ENCODE measurements around the gene AKAP9.
"Not testable (repeated sequence)": the region's sequence is repeated elsewhere in the genome, so short reads cannot be mapped to it uniquely, and the experiment has no call there.

Gene AKAP9

DNA sequence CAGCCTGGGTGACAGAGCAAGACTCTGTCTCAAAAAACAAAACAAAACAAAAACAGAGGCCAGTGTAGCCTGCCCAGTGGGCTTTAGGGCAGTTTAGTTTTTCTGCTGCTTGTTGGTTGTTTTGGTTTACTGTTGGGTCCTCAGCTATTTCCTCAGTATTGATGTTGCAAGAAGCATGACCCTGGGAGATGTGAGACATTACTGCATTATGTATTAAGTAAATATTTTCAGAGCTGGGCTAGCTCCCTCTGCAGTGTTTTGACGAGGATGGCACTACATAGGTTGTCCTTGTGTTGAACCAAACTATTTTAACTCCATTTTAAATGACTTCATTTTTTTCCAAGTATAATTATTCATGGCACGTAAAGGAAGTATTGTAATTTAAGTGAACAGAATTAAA, 4.8 kb downstream of the AKAP9 start:
- DNase-seq (ENCODE audit: extremely low read depth in 1 of 2, low read depth in 1 of 2) = no peak

DNA sequence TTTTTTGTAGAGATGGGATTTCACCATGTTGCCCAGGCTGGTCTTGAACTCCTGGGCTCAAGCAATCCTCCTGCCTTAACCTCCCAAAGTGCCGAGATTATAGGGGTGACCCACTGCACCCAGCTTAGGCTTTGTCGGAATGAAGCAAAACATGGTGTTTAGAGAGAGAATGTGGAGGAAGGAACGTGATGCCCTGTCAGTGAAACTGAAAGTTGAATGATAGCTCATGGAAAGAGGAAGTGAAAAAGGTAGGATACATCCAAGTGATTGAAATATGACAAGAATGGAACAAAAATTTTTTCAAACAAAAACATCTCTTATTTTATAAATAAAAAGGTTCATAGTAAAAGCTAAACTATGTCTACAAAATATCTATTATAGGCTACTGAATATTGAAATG, 5.9 kb downstream of the AKAP9 start:
- DNase-seq (ENCODE audit: extremely low read depth in 1 of 2, low read depth in 1 of 2) = no peak

- no peak for DNase-seq (ENCODE audit: extremely low read depth in 1 of 2, low read depth in 1 of 2)
These were observed 7.3 kb downstream of the AKAP9 start for GRCh38 chr7:91947948-91948347.

GRCh38 chr7:91949221-91950009, 8.8 kb downstream of the AKAP9 start:
- DNase-seq (ENCODE audit: extremely low read depth in 1 of 2, low read depth in 1 of 2) = no peak

- no peak for DNase-seq (ENCODE audit: extremely low read depth in 1 of 2, low read depth in 1 of 2)
These were observed 13.0 kb downstream of the AKAP9 start for GRCh38 chr7:91953618-91954017.

DNA sequence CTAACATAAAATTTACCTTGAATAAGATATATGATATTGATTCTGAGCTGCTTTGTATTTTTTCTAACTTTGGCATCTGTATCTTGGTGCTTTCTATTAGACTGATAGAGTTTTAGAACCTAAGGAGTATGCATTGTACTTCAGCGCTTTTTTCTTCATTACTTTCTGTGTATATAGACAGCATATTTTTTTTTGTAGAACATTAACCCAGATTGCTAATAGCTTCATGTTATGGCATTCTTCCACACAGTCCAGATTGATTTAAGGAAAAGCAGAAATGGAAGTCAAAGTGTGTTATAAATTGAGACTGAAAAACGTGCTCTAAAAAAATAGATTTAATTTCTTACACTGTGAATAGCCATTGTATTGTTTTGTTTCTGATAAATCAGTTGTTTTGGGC, 15.8 kb downstream of the AKAP9 start:
- DNase-seq (ENCODE audit: extremely low read depth in 1 of 2, low read depth in 1 of 2) = not testable (repeated sequence)

- DNase-seq (ENCODE audit: extremely low read depth in 1 of 2, low read depth in 1 of 2) = no peak
These were observed 16.6 kb downstream of the AKAP9 start for GRCh38 chr7:91957232-91957631.

- no peak for DNase-seq (ENCODE audit: extremely low read depth in 1 of 2, low read depth in 1 of 2)
These were observed 17.2 kb downstream of the AKAP9 start for GRCh38 chr7:91957823-91958222.

DNA sequence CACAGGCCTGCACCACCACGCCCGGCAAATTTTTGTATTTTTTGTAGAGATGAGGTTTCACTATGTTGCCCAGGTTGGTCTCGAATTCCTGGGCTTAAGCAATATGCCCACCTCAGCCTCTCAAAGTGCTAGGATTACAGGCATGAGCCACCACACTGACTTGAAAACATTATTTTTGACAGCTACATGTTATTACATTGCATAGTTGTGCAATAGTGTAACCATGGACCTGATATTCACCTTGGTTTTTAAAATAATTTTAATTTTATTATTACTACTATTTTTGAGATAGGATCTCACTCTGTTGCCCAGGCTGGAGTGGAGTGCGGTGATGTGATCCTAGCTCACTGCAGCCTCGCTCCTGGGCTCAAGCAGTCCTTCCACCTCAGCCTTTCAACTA, 18.4 kb downstream of the AKAP9 start:
- DNase-seq (ENCODE audit: extremely low read depth in 1 of 2, low read depth in 1 of 2) = no peak

- DNase-seq (ENCODE audit: extremely low read depth in 1 of 2, low read depth in 1 of 2) = no peak
These were observed 21.2 kb downstream of the AKAP9 start for GRCh38 chr7:91961816-91962215.

- DNase-seq (ENCODE audit: extremely low read depth in 1 of 2, low read depth in 1 of 2) = no peak
These were observed 21.8 kb downstream of the AKAP9 start for GRCh38 chr7:91962419-91962818.

GRCh38 chr7:91967513-91967912, 26.9 kb downstream of the AKAP9 start:
- DNase-seq (ENCODE audit: extremely low read depth in 1 of 2, low read depth in 1 of 2) = not testable (repeated sequence)

DNA sequence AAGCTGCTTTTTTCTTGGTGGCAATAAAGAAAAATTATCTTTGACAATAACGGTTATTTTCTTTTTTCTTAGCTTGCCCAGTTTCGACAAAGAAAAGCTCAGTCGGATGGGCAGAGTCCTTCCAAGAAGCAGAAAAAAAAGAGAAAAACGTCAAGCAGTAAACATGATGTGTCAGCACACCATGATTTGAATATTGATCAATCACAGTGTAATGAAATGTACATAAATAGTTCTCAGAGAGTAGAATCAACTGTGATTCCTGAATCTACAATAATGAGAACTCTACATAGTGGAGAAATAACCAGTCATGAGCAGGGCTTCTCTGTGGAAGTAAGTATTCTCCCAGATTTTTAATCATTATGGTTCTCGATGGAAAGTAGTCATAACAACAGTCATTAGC, 33.0 kb downstream of the AKAP9 start:
- no peak for DNase-seq (ENCODE audit: extremely low read depth in 1 of 2, low read depth in 1 of 2)

DNA sequence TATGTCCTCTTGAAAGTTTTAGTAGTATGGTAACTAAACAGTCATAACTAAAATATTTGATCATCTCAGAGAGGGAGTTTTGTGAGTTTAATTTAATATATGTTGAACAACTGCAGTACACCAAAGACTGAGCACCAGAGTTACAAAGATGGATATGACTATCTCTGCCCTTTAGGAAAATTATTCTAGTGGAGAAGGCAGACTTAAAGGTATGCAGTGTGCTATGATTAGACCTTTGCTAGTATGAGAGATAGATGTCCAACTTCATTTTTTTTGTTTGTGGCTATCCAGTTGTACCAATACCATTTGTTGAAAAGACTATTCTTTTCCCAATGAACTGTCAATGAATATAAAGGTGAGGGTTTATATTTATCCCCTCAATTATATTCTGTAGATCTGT, 33.4 kb downstream of the AKAP9 start:
- DNase-seq (ENCODE audit: extremely low read depth in 1 of 2, low read depth in 1 of 2) = no peak

DNA sequence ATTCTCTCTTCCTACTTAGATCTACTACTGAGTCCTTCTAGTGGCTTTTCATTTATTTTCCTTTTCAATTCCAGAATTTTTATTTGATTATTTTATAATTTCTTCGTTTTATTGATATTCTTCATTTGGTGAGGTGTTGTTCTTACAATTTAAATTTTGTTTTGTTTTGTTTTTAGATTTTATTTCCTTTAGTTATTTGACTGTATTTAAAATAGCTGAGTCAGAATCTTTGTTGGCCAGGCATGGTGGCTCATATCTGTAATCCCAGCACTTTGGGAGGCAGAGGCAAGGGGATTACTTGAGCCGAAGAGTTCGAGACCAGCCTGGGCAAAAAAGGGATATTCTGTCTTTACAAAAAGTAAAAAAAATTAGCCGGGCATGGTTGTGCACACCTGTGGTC, 36.1 kb downstream of the AKAP9 start:
- DNase-seq (ENCODE audit: extremely low read depth in 1 of 2, low read depth in 1 of 2) = no peak

- no peak for DNase-seq (ENCODE audit: extremely low read depth in 1 of 2, low read depth in 1 of 2)
These were observed 38.9 kb downstream of the AKAP9 start for GRCh38 chr7:91979590-91979989.

DNA sequence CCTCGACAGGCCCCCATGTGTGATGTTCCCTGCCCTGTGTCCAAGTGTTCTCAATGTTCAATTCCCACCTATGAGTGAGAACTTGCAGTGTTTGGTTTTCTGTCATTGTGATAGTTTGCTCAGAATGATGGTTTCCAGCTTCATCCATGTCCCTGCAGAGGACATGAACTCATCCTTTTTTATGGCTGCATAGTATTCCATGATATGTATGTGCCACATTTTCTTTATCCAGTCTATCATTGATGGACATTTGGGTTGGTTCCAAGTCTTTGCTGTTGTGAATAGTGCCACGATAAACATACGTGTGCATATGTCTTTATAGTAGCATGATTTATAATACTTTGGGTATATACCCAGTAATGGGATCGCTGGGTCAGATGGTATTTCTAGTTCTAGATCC, 41.7 kb downstream of the AKAP9 start:
- not testable (repeated sequence) for DNase-seq (ENCODE audit: extremely low read depth in 1 of 2, low read depth in 1 of 2)

GRCh38 chr7:91988213-91988612, 47.6 kb downstream of the AKAP9 start:
- DNase-seq (ENCODE audit: extremely low read depth in 1 of 2, low read depth in 1 of 2) = no peak

GRCh38 chr7:91993976-91994375, 53.3 kb downstream of the AKAP9 start:
- no peak for DNase-seq (ENCODE audit: extremely low read depth in 1 of 2, low read depth in 1 of 2)

DNA sequence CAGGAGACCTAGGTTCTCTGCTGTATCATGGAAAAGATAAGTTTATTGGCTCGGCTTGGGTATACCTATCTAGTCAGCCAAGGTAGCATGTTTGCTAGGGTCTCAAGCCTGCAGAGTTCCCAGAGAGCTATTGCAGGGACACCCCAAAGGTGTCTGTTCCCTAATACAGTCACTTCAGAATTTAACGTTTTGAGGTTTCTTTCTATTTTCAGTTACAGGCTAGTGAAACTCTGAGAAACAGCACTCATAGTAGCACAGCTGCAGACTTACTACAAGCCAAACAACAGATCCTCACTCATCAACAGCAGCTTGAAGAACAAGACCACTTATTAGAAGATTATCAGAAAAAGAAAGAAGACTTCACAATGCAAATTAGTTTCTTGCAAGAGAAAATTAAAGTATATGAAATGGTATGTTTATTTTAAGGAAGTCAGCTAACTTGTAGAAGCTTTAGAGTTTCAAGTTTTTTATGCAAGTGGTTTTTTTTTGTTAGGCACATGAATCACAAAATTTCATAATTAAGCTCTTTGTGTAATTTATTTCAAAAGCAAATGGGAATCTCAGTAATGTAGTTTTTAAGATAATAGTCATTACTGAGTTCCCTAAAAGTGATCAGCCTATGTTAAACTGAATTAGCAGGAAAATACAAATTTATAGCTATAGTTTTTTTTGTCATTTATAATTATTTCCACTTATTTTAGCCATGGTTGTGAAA, 54.9 kb downstream of the AKAP9 start:
- no peak for DNase-seq (ENCODE audit: extremely low read depth in 1 of 2, low read depth in 1 of 2)

DNA sequence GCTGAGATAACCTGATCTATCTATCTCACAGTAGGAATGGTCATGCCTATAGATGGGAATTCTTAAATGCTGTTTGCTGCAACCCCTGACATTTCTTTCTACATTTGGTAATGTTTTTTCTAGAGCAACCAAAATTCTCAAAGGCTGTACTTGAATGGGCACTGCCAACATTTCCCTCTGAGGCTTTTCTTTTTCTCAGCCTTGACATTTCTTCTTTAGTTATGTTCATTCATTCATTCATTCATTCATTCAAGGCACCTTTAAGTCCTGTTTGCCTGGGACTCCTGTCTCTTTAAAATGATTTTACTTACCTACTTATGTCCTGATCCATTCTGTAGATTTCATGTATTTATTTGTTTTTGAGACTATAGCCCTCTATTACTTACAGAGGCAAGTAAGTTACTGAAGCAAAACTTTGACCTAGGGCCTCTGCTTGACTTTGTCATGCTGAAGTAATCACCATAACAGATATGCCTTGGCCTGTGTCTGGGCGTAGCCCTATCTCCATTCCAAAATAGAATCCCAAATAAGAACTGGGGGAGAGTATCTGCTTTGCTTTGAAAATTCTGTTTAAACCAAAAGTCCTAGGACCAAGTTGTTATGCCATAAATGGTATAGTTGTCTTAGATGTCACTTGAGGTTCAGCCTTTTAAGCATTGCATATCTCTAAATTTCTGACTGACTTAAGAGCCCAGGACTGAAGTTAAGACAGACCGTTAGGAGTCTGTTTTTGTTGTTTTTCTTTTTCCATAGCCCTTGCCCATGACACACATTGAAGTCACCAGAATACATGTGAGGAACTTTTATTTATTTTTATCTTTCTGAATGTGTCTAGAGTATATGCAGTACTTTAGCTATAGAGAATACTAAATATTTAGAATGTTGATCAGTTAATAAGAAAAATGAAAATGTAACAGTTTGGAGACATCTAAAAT, 59.2 kb downstream of the AKAP9 start:
- DNase-seq (ENCODE audit: extremely low read depth in 1 of 2, low read depth in 1 of 2) = no peak

All from stimulated activated CD8-positive, alpha-beta memory T cell treated with anti-CD3 and anti-CD28 coated beads, Interleukin-7, amount 100 ng/mL, for 48 hours (primary cell).